Natural killer cell (primary cell): Measurements from ENCODE around the gene BBOX1. TPM values are rescaled to one million over a fixed set of nuclear protein-coding genes. Genes with fewer than 3 reads are reported as not detected.

Experiments
- ATAC-seq, 3 donors: fragments of 150-1000 bp in 2 of 3; fragments of 200-7000 bp in 1 of 3; cut with Tn5 transposase; 1 replicate in 1 of 3; 2 replicates in 2 of 3; pipeline ENCODE4 v1.10.0; 2021; ENCODE audit warnings: mild to moderate bottlenecking in 2 of 3, moderate library complexity in 2 of 3
- DNase-seq, 2 donors: peaks; one replicate each; pipeline versions ENCODE4 v3.0.0 to v3.0.0-alpha.2; 2013 to 2021; ENCODE audit warnings: mixed read lengths in 1 of 2
- H3K27ac ChIP-seq: one replicate; pipeline ENCODE4 v1.5.1; 2013; ENCODE audit warnings: mild to moderate bottlenecking, low read length
- H3K27me3 ChIP-seq: one replicate; pipeline ENCODE4 v1.6.1; 2013; ENCODE audit warnings: low read length; ENCODE audit not compliant: control insufficient read depth, insufficient read depth
- H3K36me3 ChIP-seq: one replicate; pipeline ENCODE4 v1.6.1; 2013; ENCODE audit warnings: low read length; ENCODE audit not compliant: control insufficient read depth, insufficient read depth
- H3K4me1 ChIP-seq: one replicate; pipeline ENCODE4 v1.6.1; 2013; ENCODE audit warnings: low read length; ENCODE audit not compliant: control insufficient read depth, insufficient read depth
- H3K4me3 ChIP-seq: one replicate; pipeline ENCODE4 v1.5.1; 2013; ENCODE audit warnings: low read length
- H3K9me3 ChIP-seq: one replicate; pipeline ENCODE4 v1.6.1; 2013; ENCODE audit warnings: low read length; ENCODE audit not compliant: control insufficient read depth, insufficient read depth
- H3K27ac Mint-ChIP-seq, 2 donors: one replicate each; pipeline ENCODE4 v1.8.0; 2022; ENCODE audit warnings: mild to moderate bottlenecking in 2 of 2, mixed read lengths in 2 of 2, moderate library complexity in 1 of 2
- H3K27me3 Mint-ChIP-seq, 2 donors: one replicate each; pipeline ENCODE4 v1.8.0; 2022; ENCODE audit warnings: low read depth in 2 of 2, mixed read lengths in 2 of 2
- H3K36me3 Mint-ChIP-seq: one replicate; pipeline ENCODE4 v1.8.0; 2022; ENCODE audit warnings: mixed read lengths
- H3K4me1 Mint-ChIP-seq, 2 donors: one replicate each; pipeline ENCODE4 v1.8.0; 2022; ENCODE audit warnings: mixed read lengths in 2 of 2
- H3K4me3 Mint-ChIP-seq: one replicate; pipeline ENCODE4 v1.8.0; 2022; ENCODE audit warnings: mild to moderate bottlenecking, moderate library complexity, mixed read lengths
- H3K9me3 Mint-ChIP-seq, 2 donors: one replicate each; pipeline ENCODE4 v1.8.0; 2022; ENCODE audit warnings: mixed read lengths in 2 of 2
- WGBS: methylation state at CpG from one replicate; pipeline ENCODE4 v1.1.7; 2013; ENCODE audit warnings: missing lambda C conversion rate; ENCODE audit not compliant: insufficient coverage; 5-methylcytosine and 5-hydroxymethylcytosine counted together
- intact Hi-C: fragments of 100-400 bp; cut with micrococcal nuclease; formaldehyde crosslinking; loops from one replicate; pipeline ENCODE4 v1.14.2; 2022
- total RNA-seq, 4 donors: library from RNA; stranded (reverse); fragments of 120-200 nt in 1 of 4; gene quantifications; one replicate each; pipeline versions ENCODE4 v1.2.3 to v1.2.4, GENCODE V29; 2013 to 2022
- TF ChIP-seq, protein P1 (sequence below): fragments of 200-600 bp; IDR thresholded peaks from one replicate; pipeline ENCODE4 v1.8.0; 2022; ENCODE audit warnings: antibody characterized with exemption

BBOX1 gene
- total RNA-seq, 3 donors from 2014 or later (not counting 1 experiment from before 2014, with no cell fraction given) = not detected

DNA sequence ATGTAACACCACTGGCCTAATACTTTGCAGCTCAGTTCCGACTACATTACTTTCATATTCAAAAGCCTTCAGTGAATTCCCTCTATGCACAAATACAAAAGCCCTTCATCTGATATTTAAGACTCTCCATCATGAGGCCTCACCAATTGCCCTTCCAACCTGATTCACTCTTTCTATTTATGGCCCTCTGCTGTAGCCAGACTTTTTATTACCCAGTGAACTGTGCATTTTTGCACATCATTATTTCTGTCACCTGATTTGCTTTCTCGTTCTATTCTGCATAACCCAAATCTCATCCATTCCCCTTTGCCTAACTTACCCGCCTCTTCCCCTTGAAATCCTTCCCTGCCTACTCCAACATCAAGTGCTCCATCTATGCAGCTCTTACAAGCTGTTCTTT lies 78.3 kb downstream of the BBOX1 start:
- H3K27me3 ChIP-seq = no peaks in the 10 kb centered on the region
- Mint-ChIP-seq H3K27ac (no peak overlapping the region), H3K4me1 (no peaks in the 10 kb centered on the region)

DNA sequence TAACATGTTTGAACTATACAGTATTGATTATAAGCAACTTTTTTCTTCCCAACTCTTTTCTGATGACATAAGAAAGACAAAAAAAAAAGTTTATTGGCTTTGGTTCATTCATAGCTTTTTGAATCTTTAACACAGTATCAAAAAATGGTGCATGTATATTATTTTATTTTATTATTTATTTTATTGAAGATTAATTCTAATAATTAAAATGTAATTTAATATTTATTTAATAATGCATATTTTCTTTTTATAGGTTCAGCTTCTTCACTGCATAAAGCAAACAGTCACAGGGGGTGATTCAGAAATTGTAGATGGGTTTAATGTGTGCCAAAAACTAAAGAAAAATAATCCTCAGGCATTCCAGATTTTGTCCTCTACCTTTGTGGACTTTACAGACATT lies 78.8 kb downstream of the BBOX1 start:
- intact Hi-C loops = no loop called here
- Histone ChIP-seq H3K27me3 (no peaks in the 10 kb centered on the region), H3K4me3 (no peak overlapping the region), H3K36me3 (no peaks in the 10 kb centered on the region), H3K4me1 (no peaks in the 10 kb centered on the region), H3K9me3 (no peaks in the 10 kb centered on the region), H3K27ac (no peak overlapping the region)
- H3K9me3 Mint-ChIP-seq = peaks cover 7 to 19% of the 10 kb centered on the region in 2 donors
- H3K4me3 Mint-ChIP-seq = no peak overlapping the region
- no peak overlapping the region for H3K27ac Mint-ChIP-seq
- no peaks in the 10 kb centered on the region for H3K36me3 Mint-ChIP-seq
- no peaks in the 10 kb centered on the region for H3K27me3 Mint-ChIP-seq
- no peak for ATAC-seq
- TF ChIP-seq, protein P1, sequence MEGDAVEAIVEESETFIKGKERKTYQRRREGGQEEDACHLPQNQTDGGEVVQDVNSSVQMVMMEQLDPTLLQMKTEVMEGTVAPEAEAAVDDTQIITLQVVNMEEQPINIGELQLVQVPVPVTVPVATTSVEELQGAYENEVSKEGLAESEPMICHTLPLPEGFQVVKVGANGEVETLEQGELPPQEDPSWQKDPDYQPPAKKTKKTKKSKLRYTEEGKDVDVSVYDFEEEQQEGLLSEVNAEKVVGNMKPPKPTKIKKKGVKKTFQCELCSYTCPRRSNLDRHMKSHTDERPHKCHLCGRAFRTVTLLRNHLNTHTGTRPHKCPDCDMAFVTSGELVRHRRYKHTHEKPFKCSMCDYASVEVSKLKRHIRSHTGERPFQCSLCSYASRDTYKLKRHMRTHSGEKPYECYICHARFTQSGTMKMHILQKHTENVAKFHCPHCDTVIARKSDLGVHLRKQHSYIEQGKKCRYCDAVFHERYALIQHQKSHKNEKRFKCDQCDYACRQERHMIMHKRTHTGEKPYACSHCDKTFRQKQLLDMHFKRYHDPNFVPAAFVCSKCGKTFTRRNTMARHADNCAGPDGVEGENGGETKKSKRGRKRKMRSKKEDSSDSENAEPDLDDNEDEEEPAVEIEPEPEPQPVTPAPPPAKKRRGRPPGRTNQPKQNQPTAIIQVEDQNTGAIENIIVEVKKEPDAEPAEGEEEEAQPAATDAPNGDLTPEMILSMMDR = no peak
- H3K4me1 Mint-ChIP-seq = no peaks in the 10 kb centered on the region
- DNase-seq = no peak

More for the DNA sequence above, 78.3 kb downstream of the BBOX1 start:
- Mint-ChIP-seq H3K9me3 (peaks cover 7 to 19% of the 10 kb centered on the region in 2 donors), H3K4me3 (no peak overlapping the region), H3K36me3 (no peaks in the 10 kb centered on the region), H3K27me3 (no peaks in the 10 kb centered on the region)
- Histone ChIP-seq H3K9me3 (no peaks in the 10 kb centered on the region), H3K4me3 (no peak overlapping the region), H3K36me3 (no peaks in the 10 kb centered on the region), H3K27ac (no peak overlapping the region), H3K4me1 (no peaks in the 10 kb centered on the region)
- ATAC-seq (no peak), DNase-seq (no peak)
- intact Hi-C loops = no loop called here
- WGBS = 73% methylated on average over 3 of the region's 3 CpGs
- TF ChIP-seq, protein P1 = no peak

DNA sequence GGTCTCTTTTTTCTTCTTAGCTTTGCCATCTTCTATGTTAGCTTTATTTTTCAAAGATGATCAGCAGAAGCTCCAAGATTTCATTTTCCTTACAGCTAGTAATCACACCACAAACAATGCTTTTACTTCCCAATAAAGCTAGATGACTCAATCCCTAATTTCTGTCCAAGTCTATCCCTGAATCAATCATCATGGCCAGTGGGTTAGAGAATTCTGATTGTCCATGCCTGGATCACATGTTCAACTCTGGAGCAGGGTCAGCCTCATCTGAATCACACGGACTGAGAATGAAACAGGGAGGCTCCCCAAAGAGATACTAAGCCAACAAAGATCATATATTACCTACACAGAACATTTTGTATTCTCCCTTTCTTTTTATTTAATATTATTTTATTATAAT lies 79.6 kb downstream of the BBOX1 start:
- WGBS = 100% methylated on average over 1 of the region's 1 CpG
- H3K36me3 ChIP-seq = no peaks in the 10 kb centered on the region
- no peak overlapping the region for H3K4me3 ChIP-seq
- Mint-ChIP-seq H3K27ac (no peak overlapping the region), H3K36me3 (no peaks in the 10 kb centered on the region), H3K4me3 (no peak overlapping the region), H3K4me1 (no peaks in the 10 kb centered on the region), H3K27me3 (no peaks in the 10 kb centered on the region), H3K9me3 (peaks cover 7 to 18% of the 10 kb centered on the region in 2 donors)
- no peak for ATAC-seq
- intact Hi-C loops = no loop called here
- H3K27ac ChIP-seq = no peak overlapping the region
- TF ChIP-seq, protein P1 = no peak
- H3K9me3 ChIP-seq = no peaks in the 10 kb centered on the region
- H3K4me1 ChIP-seq = no peaks in the 10 kb centered on the region
- no peak for DNase-seq
- H3K27me3 ChIP-seq = no peaks in the 10 kb centered on the region

DNA sequence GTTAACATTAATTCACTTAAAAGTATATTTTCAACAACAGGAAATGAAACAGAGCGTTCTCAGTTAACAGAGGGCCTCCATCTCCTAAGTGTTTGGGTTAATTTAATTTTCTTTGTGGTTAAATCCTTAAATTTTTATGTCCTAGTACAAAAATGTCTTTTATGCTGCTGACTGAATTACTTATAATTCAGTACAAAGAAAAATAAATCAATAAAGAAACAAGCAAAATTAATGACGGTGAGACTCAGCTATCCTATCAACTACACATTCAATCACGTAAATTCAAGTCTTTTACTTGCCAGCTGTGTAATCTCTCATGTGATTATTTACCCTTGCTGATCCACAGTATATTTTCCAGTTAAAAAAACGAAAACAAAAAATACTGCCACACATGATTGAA lies 81.4 kb downstream of the BBOX1 start:
- Mint-ChIP-seq H3K36me3 (no peaks in the 10 kb centered on the region), H3K27ac (no peak overlapping the region), H3K4me3 (no peak overlapping the region), H3K9me3 (peaks cover 7 to 14% of the 10 kb centered on the region in 2 donors), H3K4me1 (no peaks in the 10 kb centered on the region), H3K27me3 (no peaks in the 10 kb centered on the region)
- no peak overlapping the region for H3K27ac ChIP-seq
- DNase-seq = no peak
- H3K9me3 ChIP-seq = no peaks in the 10 kb centered on the region
- 69% methylated on average over 2 of the region's 4 CpGs for WGBS
- TF ChIP-seq, protein P1 = no peak
- no peak overlapping the region for H3K4me3 ChIP-seq
- ATAC-seq = no peak
- no peaks in the 10 kb centered on the region for H3K27me3 ChIP-seq
- no peaks in the 10 kb centered on the region for H3K4me1 ChIP-seq
- no peaks in the 10 kb centered on the region for H3K36me3 ChIP-seq
- intact Hi-C loops = no loop called here
